ENCODE measurements around the gene SHROOM2. TPM values are rescaled to one million over a fixed set of nuclear protein-coding genes. Genes with fewer than 3 reads are reported as not detected.

SHROOM2 gene
- total RNA-seq, 1 experiment from 2014 or later: 13.9 TPM

DNA sequence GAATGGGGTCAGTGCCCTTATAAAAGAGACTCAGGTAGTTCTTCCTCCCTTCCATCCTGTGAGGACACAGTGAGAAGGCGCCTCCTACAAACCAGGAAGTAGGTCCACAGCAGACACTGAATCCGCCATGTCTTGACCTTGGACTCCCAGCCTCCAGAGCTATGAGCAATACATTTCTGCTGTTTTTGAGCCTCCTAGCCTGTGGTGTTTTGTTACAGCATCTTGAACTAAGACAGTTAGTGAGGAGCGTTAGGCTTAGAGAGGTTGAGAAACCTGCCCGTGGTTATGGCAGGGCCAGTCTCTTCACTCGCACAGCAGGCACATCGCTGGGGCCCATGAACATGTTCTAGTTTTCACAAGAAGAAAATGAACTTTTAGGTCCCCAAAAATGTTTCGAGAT is 19.7 kb downstream of the SHROOM2 start:
- H3K9me3 Mint-ChIP-seq: peaks cover 20 to 28% of the 10 kb centered on the region in 2 experiments
- peaks cover 5% of the 10 kb centered on the region; the same call in 1 of the 2 replicates for H3K4me1 ChIP-seq (ENCODE audit: insufficient read depth, low read length)
- H3K9me3 ChIP-seq (ENCODE audit: control insufficient read depth, low read depth, low read length): no peaks in the 10 kb centered on the region
- no peak overlapping the region for H3K9ac ChIP-seq (ENCODE audit: extremely low read depth, insufficient read length, low read length)
- H4K20me1 ChIP-seq (ENCODE audit: control insufficient read depth, insufficient read depth, insufficient read length): peaks cover 4% of the 10 kb centered on the region
- H3K4me1 Mint-ChIP-seq: peaks cover 10 to 11% of the 10 kb centered on the region in 2 experiments
- no peak overlapping the region for H3K4ac ChIP-seq (ENCODE audit: low read depth, low read length)
- H3K56ac ChIP-seq (ENCODE audit: insufficient read length, low read depth, low read length): no peak overlapping the region
- no peak overlapping the region for H2BK12ac ChIP-seq (ENCODE audit: insufficient read length, low read depth, low read length)
- no peak overlapping the region for H2BK5ac ChIP-seq (ENCODE audit: insufficient read length, low read length)
- H3T11ph ChIP-seq (ENCODE audit: low read length): no peak overlapping the region
- no peak overlapping the region for H3K4me2 ChIP-seq (ENCODE audit: insufficient read depth, insufficient read length, low read length)
- H3K27me3 ChIP-seq (ENCODE audit: insufficient read depth, low read length): no peaks in the 10 kb centered on the region
- H4K8ac ChIP-seq (replicated peaks; ENCODE audit: insufficient read length, low read depth, low read length): no peak overlapping the region
- peaks cover 5 to 15% (median 8%) of the 10 kb centered on the region in 3 experiments; a peak in 6 of 7 replicates for H3K36me3 Mint-ChIP-seq (ENCODE audit: insufficient read depth in 1 of 3, low read depth in 3 of 3)
- H3K14ac ChIP-seq (ENCODE audit: insufficient read depth, low read length): no peak overlapping the region
- no peak overlapping the region for H4K91ac ChIP-seq (ENCODE audit: insufficient read length, low read depth, low read length)
- no peak overlapping the region for H2BK20ac ChIP-seq (ENCODE audit: low read depth, low read length, poor library complexity, severe bottlenecking)
- no peaks in the 10 kb centered on the region; the same call in 1 of the 2 replicates for H3K27me3 Mint-ChIP-seq (ENCODE audit: low read depth)
- WGBS (ENCODE audit: extremely low coverage, insufficient read length, low lambda C conversion rate): no CpG with 5 or more reads among the region's 7 CpGs
- peaks cover 6% of the 10 kb centered on the region; the same call in 1 of the 2 replicates for H3K79me2 ChIP-seq (ENCODE audit: insufficient read depth, low read length)
- no peak overlapping the region for H3K27ac ChIP-seq (ENCODE audit: insufficient read length, low read depth, low read length)
- H2BK120ac ChIP-seq (ENCODE audit: low read depth, low read length, poor library complexity, severe bottlenecking): no peak overlapping the region
- H3K27ac Mint-ChIP-seq: no peak overlapping the region
- H3K23me2 ChIP-seq (ENCODE audit: insufficient read length, low read depth, low read length, poor library complexity, severe bottlenecking): no peaks in the 10 kb centered on the region
- H4K5ac ChIP-seq (ENCODE audit: insufficient read length, low read depth, low read length): no peak overlapping the region
- H3K23ac ChIP-seq (ENCODE audit: insufficient read length, low read depth, low read length): no peak overlapping the region
- no peak overlapping the region for H3K4me3 Mint-ChIP-seq
- no peak overlapping the region for H2AFZ ChIP-seq (ENCODE audit: low read length)
- H3K18ac ChIP-seq (ENCODE audit: insufficient read length, low read depth, low read length): no peak overlapping the region
- TF ChIP-seq, protein P1, sequence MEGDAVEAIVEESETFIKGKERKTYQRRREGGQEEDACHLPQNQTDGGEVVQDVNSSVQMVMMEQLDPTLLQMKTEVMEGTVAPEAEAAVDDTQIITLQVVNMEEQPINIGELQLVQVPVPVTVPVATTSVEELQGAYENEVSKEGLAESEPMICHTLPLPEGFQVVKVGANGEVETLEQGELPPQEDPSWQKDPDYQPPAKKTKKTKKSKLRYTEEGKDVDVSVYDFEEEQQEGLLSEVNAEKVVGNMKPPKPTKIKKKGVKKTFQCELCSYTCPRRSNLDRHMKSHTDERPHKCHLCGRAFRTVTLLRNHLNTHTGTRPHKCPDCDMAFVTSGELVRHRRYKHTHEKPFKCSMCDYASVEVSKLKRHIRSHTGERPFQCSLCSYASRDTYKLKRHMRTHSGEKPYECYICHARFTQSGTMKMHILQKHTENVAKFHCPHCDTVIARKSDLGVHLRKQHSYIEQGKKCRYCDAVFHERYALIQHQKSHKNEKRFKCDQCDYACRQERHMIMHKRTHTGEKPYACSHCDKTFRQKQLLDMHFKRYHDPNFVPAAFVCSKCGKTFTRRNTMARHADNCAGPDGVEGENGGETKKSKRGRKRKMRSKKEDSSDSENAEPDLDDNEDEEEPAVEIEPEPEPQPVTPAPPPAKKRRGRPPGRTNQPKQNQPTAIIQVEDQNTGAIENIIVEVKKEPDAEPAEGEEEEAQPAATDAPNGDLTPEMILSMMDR (conservative IDR thresholded peaks at IDR 0.05): no peak
- H2BK15ac ChIP-seq (ENCODE audit: low read depth, low read length): no peak overlapping the region
- no peaks in the 10 kb centered on the region for H3K79me1 ChIP-seq (ENCODE audit: insufficient read depth, low read depth, low read length, poor library complexity, severe bottlenecking)
- H2AK5ac ChIP-seq (ENCODE audit: insufficient read length, low read length): no peak overlapping the region
- no peak for DNase-seq
